Activated T-helper 1 cell treated with Interleukin-2 at 50 U/mL for 16 hours (primary cell): ENCODE measurements around the gene ALK.

Experiments used
- DNase-seq: peaks from one replicate; pipeline ENCODE4 v3.0.0-alpha.2; 2020; ENCODE audit warnings: low read depth

ALK gene

GRCh38 chr2:29400930-29401653, 520.3 kb downstream of the ALK start:
- no peak for DNase-seq

DNA sequence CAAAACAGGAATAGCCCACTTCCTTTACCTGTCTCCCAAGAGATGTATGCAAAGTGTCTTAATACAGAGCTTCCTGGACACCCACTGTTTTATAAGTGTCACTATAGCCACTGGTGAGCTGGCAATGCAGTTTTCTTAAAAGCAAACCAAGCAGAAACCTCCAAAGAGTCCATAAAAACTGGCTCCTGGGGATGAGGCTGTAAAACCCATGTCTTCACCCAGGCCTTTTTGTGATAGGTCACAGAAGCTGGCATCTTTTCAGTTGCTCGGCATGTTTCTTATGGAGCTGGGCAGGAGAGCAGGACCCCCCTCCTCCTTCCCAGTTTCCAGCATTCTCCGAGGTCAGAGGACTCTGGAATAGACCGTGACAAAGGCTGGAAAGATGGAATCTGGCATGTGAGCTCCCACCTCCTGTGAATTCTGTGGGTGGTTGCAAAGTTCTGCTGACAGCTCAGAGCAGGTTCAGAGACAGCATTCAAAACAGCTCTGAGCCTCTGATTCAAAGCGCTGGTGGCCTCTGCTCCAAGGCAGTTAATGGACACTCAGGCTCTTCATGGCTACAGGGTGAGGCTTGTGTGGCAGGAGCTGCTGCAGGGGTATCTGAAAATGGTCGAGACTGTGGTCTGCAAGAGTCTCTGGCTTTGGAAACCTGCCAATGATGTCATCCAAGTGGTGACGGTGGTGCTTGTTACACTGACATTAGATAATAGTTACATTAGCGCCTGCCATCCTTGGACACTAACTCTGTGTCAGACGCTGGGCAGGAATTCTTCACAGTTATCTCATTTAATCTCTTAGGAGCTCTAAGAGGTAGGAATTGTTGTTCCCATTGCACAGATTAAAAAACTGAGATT, 522.8 kb downstream of the ALK start:
- no peak for DNase-seq

- no peak for DNase-seq
These were observed 523.7 kb downstream of the ALK start for GRCh38 chr2:29397713-29398112.

DNA sequence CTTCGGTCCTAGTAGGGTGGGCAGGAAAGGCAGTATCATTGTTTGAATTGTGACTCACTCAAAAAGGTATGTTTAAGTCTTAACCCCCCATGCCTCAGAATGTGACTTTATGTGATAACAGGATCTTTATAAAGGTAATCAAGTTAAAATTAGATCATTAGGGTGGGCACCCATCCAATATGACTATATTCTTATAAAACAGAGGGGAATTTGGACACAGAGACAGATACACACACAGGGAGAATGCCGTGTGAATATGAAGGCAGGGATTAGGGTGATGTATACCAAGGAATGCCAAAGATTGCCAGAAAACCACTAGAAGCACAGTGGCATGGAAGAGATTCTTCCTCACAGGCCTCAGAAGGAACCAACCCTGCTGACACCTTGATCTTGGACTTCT, 524.3 kb downstream of the ALK start:
- no peak for DNase-seq

DNA sequence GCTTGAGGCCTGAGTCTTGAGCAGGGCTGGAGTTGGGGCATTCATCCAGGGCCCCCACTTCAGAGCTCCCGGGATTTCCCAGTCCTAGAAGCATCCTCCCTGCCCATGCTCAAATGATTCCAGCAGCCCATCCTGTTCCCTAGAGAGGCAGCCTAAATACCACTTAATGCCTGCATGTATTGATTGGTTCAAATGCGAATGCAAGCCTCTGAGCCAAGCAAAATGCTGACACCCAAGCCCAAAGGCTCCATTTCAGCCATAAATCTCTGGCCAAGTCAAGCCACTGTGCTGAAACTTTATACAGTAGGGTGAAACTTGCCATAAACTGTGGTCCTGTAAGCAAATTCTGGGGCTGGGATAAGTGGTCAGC, 526.4 kb downstream of the ALK start:
- no peak for DNase-seq

DNA sequence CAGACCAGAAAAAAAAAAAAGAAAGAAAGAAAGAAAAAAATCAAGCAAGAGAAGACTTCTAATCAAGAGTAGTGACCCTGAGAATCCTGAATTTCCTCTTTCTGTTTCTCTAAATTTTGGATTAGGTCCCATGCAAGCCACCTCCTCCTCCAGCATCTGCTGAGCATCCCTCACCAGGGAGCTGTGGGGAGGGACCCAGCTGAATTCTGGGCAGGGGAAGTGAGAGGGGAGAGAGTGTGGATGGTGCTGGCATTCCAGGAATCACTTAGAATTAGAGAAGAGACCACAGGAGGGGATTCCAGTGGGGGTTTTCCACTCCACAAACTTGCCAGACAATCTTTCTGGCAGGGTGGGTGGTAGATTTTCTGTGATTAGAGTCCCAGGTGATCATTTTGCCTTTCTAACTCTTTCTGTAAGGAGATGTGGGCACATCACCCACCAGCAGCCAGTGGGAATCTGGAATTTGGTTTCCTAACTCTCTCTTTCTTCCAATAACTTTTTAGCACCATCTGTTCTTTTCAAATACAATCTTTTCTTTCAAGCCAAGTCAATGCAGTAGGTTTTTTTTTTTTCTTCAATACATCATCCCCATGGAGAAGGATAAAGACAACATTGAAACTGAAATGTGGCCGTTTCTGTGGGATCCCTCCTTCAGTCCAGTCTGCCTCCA, 526.9 kb downstream of the ALK start:
- DNase-seq, result no peak

DNA sequence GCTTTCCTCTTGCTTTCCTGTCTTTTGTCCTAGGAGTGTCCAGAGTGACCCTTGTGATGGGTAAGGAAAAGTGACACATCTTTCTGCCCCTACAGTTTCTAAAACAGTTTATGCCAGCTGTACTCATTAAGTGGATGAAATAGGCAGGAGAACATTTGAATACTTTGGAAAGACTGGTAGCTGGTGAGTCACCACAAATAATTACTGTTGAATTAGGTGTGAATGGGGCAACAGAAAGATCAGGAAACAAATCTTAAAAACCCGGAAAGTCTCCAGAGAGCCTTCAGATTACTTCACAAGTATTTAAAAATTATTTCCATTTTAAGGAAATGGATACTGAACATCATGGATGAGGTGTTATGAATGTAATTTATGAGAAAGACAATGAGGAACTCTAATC, 527.7 kb downstream of the ALK start:
- DNase-seq, result no peak

DNA sequence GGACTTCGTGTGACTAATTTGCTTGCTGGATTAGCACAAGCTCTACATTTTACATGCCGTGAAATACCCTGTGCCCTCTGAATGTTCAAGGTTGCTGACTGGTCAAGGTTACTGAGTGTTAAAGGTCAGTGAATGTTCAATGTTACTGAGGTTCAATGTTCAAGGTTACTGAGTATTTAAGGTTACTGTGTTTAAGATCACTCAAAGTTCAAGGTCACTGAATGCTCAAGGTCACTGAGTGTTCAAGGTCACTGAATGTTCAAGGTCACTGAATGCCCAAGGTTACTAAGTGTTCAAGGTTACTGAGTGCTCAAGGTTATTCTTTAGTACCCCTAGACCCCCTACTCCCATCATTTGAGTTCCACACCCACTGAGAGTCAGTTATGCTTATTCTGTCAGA, 528.6 kb downstream of the ALK start:
- no peak for DNase-seq

DNA sequence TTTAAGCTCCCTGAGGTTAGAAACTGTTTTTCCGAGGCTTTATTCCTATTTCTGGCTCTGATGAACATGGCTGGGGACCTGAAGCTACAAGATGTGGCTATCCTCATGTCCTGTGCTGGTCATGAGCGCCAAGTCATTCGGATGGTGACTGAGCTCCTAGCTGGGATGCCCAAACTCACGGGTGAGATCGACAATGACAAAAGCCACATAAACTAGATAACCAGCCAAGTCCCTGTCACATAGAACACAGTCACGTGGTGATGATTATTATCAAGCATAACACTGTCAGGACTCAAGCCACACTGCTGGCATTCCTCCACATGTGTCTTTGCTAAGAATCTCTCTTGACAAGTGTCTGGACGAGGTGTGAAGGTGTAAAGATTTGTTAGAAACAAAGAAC, 531.2 kb downstream of the ALK start:
- no peak for DNase-seq

GRCh38 chr2:29389686-29390085, 531.7 kb downstream of the ALK start:
- no peak for DNase-seq

GRCh38 chr2:29388071-29388470, 533.3 kb downstream of the ALK start:
- no peak for DNase-seq

DNA sequence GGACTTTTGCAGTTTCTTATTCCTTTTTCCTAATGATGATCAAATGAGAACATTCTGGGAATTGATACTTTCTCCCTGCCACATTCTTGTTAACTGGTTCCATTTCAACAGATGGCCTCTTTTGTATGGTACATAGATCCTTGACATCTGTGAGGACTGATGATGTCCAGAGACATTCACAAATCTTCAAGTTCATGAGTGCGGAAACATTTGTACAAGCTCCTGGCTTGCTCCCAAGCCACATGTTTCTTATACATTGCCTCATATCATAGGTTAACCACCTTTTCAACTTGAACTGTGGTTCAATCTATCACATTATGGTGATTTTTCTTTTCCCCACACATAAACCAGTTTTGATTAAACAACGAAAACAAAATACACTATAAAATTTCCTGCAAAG, 538.9 kb downstream of the ALK start:
- DNase-seq, result no peak

GRCh38 chr2:29377788-29378187, 543.6 kb downstream of the ALK start:
- no peak for DNase-seq

DNA sequence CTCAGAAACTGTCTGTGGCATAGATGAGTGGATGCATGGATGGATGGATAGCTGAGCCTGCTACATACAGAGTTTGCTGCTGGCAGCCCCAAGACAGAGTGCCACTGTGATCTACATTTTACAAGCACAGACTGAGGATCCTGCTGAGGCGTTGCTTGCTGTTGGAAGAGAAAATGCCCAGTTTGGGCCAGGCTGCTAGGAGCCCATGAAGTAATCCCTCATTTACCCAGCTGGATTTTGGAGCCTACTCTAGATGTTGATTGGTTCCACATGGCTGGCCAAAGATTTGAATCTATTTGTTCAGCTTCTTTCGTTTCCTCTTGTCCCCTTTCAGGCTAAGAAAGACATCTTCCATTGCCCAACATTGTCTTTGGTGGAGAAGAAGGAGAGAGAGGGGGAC, 544.8 kb downstream of the ALK start:
- DNase-seq, result no peak

DNA sequence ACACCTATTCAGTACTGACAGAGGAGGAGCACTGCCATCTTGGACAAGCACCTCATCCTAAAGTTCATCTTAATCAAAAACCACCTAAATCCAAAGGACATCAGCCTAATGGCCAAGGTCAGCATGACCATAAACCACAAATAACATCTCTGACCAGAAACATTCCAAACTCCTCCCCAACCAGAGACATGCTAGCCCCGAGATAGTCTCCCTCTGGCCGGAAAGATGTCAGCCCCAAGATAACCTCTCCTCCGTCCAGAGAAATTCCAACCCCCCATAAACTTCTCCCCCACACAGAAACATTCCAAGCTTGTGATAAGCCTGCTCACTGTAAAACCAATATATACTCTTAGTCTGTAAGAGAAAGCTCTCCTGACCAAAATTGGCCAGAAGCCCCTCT, 545.5 kb downstream of the ALK start:
- no peak for DNase-seq

GRCh38 chr2:29374823-29375222, 546.6 kb downstream of the ALK start:
- DNase-seq, result no peak

DNA sequence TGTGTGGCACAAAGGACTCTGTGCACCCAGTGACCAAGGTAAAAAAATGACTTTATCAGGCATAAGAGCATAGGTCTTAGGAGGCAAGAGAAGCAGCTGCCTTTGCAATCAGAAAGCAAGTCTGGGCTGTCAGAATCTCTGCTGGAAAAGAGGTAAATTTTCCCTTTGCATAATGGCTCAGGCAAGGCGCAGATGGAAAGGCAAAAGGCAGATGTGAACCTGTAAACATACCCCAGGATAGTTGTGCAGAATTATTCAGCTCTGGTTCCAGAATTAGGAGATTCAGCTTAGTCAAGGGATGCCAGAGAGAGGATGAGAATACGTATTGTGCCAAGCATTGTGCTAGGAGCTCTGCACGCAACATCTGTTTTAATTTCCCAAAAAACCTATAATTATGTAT, 547.5 kb downstream of the ALK start:
- DNase-seq, result no peak

DNA sequence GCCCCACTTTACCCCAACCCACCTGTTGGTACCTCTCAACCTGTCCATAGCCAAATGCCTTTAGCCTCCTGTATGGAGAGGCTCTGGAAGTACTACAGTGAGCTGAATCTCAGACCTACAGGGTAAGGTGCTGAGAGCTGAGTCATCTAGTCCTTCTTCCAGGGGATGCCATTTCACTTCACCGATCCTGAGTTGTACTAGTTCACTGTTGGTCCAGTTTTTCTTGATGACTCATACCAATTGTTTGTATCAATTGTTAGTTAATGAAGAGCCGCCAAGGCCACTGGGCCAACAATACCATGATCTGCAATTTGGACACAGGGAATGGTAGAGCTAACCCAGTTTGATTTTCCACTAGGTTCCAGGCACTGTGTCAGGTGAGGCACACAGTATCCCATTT, 549.2 kb downstream of the ALK start:
- no peak for DNase-seq

- no peak for DNase-seq
These were observed 550.7 kb downstream of the ALK start for GRCh38 chr2:29370581-29371125.

GRCh38 chr2:29370173-29370572, 551.2 kb downstream of the ALK start:
- no peak for DNase-seq

- DNase-seq, result no peak
These were observed 552.7 kb downstream of the ALK start for GRCh38 chr2:29368659-29369040.

- DNase-seq, result no peak
These were observed 553.3 kb downstream of the ALK start for GRCh38 chr2:29367986-29368658.
